ENCODE measurements around the gene HPGDS.

HPGDS gene

DNA sequence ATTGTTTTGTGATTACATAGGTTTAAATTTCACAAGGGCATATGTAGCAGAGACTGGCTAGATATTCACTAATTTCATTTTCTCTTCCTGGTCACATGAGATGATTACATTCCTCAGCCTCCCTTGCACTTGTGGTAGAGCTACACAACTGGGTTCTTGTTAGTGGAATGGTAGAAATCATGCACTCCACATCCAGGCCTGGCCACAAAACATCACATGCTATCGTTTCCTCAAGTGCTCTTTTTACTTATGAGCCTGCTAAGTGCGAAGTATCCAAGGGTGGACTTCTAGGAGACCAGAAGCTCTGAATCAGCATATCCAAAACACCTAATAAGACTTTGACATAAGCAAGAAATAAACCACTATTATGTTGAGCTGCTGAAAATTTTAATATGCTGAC lies 26.4 kb upstream of the HPGDS start:
- in situ Hi-C loops (cut with HindIII; ENCODE audit: low sequenced_read_pairs), result no loop called here
- no peak for DNase-seq (ENCODE audit: low read depth)
- TF ChIP-seq, protein P1, sequence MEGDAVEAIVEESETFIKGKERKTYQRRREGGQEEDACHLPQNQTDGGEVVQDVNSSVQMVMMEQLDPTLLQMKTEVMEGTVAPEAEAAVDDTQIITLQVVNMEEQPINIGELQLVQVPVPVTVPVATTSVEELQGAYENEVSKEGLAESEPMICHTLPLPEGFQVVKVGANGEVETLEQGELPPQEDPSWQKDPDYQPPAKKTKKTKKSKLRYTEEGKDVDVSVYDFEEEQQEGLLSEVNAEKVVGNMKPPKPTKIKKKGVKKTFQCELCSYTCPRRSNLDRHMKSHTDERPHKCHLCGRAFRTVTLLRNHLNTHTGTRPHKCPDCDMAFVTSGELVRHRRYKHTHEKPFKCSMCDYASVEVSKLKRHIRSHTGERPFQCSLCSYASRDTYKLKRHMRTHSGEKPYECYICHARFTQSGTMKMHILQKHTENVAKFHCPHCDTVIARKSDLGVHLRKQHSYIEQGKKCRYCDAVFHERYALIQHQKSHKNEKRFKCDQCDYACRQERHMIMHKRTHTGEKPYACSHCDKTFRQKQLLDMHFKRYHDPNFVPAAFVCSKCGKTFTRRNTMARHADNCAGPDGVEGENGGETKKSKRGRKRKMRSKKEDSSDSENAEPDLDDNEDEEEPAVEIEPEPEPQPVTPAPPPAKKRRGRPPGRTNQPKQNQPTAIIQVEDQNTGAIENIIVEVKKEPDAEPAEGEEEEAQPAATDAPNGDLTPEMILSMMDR (IDR thresholded peaks at IDR 0.05; ENCODE audit: low read depth, low read length, missing control alignments), result no peak

GRCh38 chr4:94368459-94368858 lies 25.8 kb upstream of the HPGDS start:
- no peak overlapping the region for H3K4me3 ChIP-seq (ENCODE audit: low read depth, low read length)
- in situ Hi-C loops (cut with HindIII; ENCODE audit: low sequenced_read_pairs), result no loop called here
- TF ChIP-seq, protein P1 (IDR thresholded peaks at IDR 0.05; ENCODE audit: low read depth, low read length, missing control alignments), result no peak
- DNase-seq (ENCODE audit: low read depth), result no peak

More for the DNA sequence above, 26.4 kb upstream of the HPGDS start:
- H3K4me3 ChIP-seq (ENCODE audit: low read depth, low read length), result no peak overlapping the region

DNA sequence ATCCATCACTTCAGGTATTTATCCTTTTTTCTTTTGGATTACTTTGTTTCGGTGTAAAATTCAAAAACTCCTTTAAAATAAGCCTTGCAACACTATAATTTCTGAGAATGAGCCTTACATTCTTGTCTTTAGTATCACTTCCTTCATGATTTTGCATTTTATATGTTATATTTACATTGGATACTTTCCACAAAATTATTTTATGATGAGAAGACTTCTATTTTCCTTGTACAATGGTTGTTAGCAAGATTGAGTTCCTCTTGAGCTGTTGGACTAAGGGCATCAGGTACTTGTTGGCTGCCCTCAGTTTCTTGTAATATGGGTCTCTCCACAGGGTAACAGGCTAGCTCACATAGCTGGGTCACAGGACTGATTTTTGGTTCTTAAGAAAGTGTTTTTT lies 22.7 kb upstream of the HPGDS start:
- TF ChIP-seq, protein P1 (IDR thresholded peaks at IDR 0.05; ENCODE audit: low read depth, low read length, missing control alignments), result no peak
- no peak for DNase-seq (ENCODE audit: low read depth)
- H3K4me3 ChIP-seq (ENCODE audit: low read depth, low read length), result no peak overlapping the region
- in situ Hi-C loops (cut with HindIII; ENCODE audit: low sequenced_read_pairs), result no loop called here

DNA sequence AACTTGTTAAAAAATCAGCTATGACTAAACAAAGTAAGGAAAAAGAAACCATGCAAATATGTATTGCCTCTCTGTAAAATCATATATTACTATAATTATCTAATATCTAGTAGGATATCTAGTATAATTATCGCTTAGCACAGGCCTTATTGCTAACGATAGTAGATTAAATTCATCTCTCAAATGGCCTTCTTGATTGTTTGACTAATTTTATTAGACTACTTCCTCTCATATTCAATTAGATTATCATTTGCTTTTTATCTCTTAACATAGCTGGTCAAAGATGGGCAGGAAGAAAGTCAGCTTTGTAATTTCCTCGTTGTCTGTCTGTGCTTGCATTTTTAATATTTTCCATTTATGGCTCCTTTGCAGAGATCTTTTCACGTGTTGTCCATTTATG lies 21.9 kb upstream of the HPGDS start:
- in situ Hi-C loops (cut with HindIII; ENCODE audit: low sequenced_read_pairs), result no loop called here
- TF ChIP-seq, protein P1 (IDR thresholded peaks at IDR 0.05; ENCODE audit: low read depth, low read length, missing control alignments), result no peak
- no peak for DNase-seq (ENCODE audit: low read depth)
- H3K4me3 ChIP-seq (ENCODE audit: low read depth, low read length), result no peak overlapping the region

DNA sequence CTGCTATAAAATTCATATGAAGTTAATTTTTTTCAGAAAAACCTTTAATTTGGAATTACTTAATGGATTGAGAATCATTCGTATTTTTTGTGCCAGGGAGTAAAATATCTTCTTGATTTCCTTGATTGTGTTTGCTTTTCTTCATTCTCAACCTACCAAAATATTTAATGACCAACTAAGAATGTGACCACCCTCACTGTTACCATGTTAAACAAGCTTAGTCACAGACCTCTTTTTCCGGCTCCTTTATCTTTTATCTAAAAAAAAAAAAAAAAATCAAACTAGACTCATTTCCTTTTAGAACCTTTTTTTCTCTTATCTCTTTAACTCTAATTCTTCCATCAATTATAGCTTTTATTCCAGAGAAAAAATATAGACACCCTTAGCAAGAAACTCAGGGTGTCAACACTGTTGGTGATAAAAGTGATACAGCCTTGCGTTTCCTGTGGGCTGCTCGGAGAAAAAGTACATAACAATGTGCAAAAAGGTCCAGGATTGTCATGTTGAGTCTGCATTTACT lies 20.6 kb upstream of the HPGDS start:
- no peak for DNase-seq (ENCODE audit: low read depth)
- in situ Hi-C loops (cut with HindIII; ENCODE audit: low sequenced_read_pairs), result no loop called here
- TF ChIP-seq, protein P1 (IDR thresholded peaks at IDR 0.05; ENCODE audit: low read depth, low read length, missing control alignments), result no peak
- no peak overlapping the region for H3K4me3 ChIP-seq (ENCODE audit: low read depth, low read length)

DNA sequence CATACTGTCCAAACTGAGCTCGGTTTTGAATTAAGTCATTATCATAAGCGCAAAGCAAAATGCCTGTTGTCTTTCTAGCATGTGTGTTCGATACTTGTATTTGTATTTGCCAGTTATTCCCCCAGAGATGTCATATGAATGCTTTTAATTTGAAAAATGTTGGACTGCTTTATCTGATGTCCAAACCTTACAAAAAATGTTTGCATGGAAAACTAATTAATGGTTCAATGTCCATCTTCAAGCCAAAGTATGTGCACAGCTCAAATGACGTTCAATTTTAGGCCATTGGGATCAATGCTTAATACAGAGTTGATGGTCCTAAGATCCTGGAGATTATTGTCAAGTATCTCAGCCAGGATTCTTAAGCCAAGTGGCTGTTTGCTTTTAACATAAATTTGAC lies 17.2 kb upstream of the HPGDS start:
- TF ChIP-seq, protein P1 (IDR thresholded peaks at IDR 0.05; ENCODE audit: low read depth, low read length, missing control alignments), result no peak
- in situ Hi-C loops (cut with HindIII; ENCODE audit: low sequenced_read_pairs), result no loop called here
- H3K4me3 ChIP-seq (ENCODE audit: low read depth, low read length), result no peak overlapping the region
- no peak for DNase-seq (ENCODE audit: low read depth)

DNA sequence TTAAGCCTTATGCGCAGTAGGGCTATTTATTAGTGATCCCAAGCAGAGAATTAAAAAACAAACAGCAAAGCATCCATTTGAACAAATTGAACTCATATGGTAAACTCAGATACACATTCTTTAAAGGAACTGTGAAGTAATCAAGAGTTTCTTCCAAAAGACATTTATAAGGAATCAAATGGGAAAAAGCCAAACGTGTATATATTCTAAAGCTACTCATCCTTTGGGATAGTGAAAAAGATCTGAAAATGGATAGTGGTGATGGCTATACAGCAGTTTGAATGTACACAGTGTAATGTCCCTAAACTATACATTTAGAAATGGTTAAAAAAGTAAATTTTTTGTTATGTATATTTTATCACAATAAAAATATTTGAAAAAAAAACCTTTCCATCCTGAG lies 16.6 kb upstream of the HPGDS start:
- TF ChIP-seq, protein P1 (IDR thresholded peaks at IDR 0.05; ENCODE audit: low read depth, low read length, missing control alignments), result no peak
- DNase-seq (ENCODE audit: low read depth), result no peak
- in situ Hi-C loops (cut with HindIII; ENCODE audit: low sequenced_read_pairs), result no loop called here
- H3K4me3 ChIP-seq (ENCODE audit: low read depth, low read length), result no peak overlapping the region
